Measurements from ENCODE around the gene ALG8.
"Not testable (repeated sequence)": the region's sequence is repeated elsewhere in the genome, so short reads cannot be mapped to it uniquely, and the experiment has no call there.

The ALG8 gene

DNA sequence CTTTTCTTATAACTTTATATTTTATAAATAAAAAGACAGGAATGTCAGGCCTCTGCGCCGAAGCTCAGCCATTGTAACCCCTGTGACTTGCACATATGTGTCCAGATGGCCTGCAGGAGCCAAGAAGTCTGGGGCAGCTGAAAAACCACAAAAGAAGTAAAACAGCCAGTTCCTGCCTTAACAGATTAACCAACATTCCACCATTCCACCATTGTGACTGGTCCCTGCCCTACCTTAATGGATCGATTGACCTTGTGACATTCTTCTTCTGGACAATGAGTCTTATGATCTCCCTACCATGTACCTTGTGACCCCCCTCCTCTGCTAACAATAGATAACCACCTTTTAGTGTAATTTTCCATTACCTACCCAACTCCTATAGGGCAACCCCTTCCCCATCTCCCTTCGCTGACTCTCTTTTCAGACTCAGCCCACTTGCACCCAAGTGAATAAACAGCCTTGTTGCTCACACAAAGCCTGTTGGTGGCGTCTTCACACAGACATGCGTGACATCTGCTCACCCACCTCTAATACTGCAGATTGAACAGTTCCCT is 52.8 kb downstream of the ALG8 start:
- not testable (repeated sequence) for H3K4me2 ChIP-seq (ENCODE audit: insufficient read depth, low read length, poor library complexity, severe bottlenecking); H3K9ac ChIP-seq (ENCODE audit: low read depth, low read length, poor library complexity); H2AK5ac ChIP-seq (ENCODE audit: low read depth, low read length); H3K4ac ChIP-seq (ENCODE audit: low read length); H3K4me1 ChIP-seq (ENCODE audit: control insufficient read depth in 2 of 2, insufficient read depth in 1 of 2, low read depth in 1 of 2, low read length in 2 of 2); H4K91ac ChIP-seq (ENCODE audit: low read depth, low read length, poor library complexity); H3K14ac ChIP-seq (ENCODE audit: low read length); H2BK15ac ChIP-seq (ENCODE audit: low read length); H2AFZ ChIP-seq (ENCODE audit: low read length); H3K18ac ChIP-seq (ENCODE audit: low read length); H4K8ac ChIP-seq (ENCODE audit: low read depth, low read length); H3K27ac ChIP-seq (replicated peaks; ENCODE audit: low read length); H3K4me3 ChIP-seq (ENCODE audit: low read length in 2 of 2); H3K79me1 ChIP-seq (ENCODE audit: low read depth, low read length); H3K9me3 ChIP-seq (replicated peaks in 1 of 2; ENCODE audit: control insufficient read depth in 2 of 2, insufficient read depth in 1 of 2, low read depth in 1 of 2, low read length in 2 of 2); H3K36me3 ChIP-seq (replicated peaks in 1 of 2; ENCODE audit: control insufficient read depth in 2 of 2, insufficient read depth in 2 of 2, low read length in 2 of 2); H2BK120ac ChIP-seq (ENCODE audit: low read depth, low read length); H3K27me3 ChIP-seq (ENCODE audit: control insufficient read depth in 3 of 3, insufficient read depth in 3 of 3, low read depth in 1 of 3, low read length in 3 of 3); H2BK5ac ChIP-seq (ENCODE audit: low read length); DNase-seq (ENCODE audit: low spot score); H2BK12ac ChIP-seq (ENCODE audit: low read length); H3K23ac ChIP-seq (ENCODE audit: low read depth, low read length, poor library complexity)
- WGBS, 2 donors (ENCODE audit: extremely low coverage in 2 of 2, insufficient read length in 2 of 2, insufficient replicate concordance in 1 of 2): no CpG with 5 or more reads among the region's 6 CpGs

DNA sequence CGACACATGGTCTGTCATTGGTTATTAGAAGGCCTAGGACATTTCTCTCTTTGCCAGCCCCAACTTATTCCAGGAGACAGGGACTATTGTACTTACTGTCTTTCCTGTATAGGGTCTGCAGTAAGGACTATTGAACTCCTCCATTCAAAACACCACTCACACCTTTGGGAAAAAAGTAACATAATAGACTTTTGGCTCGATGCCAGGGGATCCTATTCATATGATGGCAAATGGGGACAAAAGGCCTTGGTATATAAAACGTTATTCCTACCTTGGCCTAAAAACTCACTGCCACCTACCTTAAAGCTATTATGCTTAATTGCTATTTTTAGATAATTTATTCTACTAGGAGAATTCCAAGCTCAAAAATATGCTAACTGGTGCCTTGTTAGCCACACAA is 53.5 kb downstream of the ALG8 start:
- H3K14ac ChIP-seq (ENCODE audit: low read length): no peak overlapping the region
- no peak overlapping the region for H2BK12ac ChIP-seq (ENCODE audit: low read length)
- no peak overlapping the region for H3K18ac ChIP-seq (ENCODE audit: low read length)
- H2AFZ ChIP-seq (ENCODE audit: low read length): no peak overlapping the region
- H3K27ac ChIP-seq (replicated peaks; ENCODE audit: low read length): no peak overlapping the region
- H3K4me2 ChIP-seq (ENCODE audit: insufficient read depth, low read length, poor library complexity, severe bottlenecking): no peak overlapping the region
- H3K4me1 ChIP-seq (ENCODE audit: control insufficient read depth in 2 of 2, insufficient read depth in 1 of 2, low read depth in 1 of 2, low read length in 2 of 2): no peaks in the 10 kb centered on the region
- no peaks in the 10 kb centered on the region for H3K27me3 ChIP-seq (ENCODE audit: control insufficient read depth in 3 of 3, insufficient read depth in 3 of 3, low read depth in 1 of 3, low read length in 3 of 3)
- H3K36me3 ChIP-seq (replicated peaks in 1 of 2; ENCODE audit: control insufficient read depth in 2 of 2, insufficient read depth in 2 of 2, low read length in 2 of 2): no peaks in the 10 kb centered on the region
- no peak overlapping the region for H3K4ac ChIP-seq (ENCODE audit: low read length)
- WGBS, 2 donors (ENCODE audit: extremely low coverage in 2 of 2, insufficient read length in 2 of 2, insufficient replicate concordance in 1 of 2): no CpG with 5 or more reads among the region's 3 CpGs
- H2BK120ac ChIP-seq (ENCODE audit: low read depth, low read length): no peak overlapping the region
- H4K8ac ChIP-seq (ENCODE audit: low read depth, low read length): no peak overlapping the region
- no peak overlapping the region for H2BK5ac ChIP-seq (ENCODE audit: low read length)
- H3K9me3 ChIP-seq (replicated peaks in 1 of 2; ENCODE audit: control insufficient read depth in 2 of 2, insufficient read depth in 1 of 2, low read depth in 1 of 2, low read length in 2 of 2): no peaks in the 10 kb centered on the region
- no peak overlapping the region for H3K4me3 ChIP-seq (ENCODE audit: low read length in 2 of 2)
- H2AK5ac ChIP-seq (ENCODE audit: low read depth, low read length): no peak overlapping the region
- no peak overlapping the region for H3K9ac ChIP-seq (ENCODE audit: low read depth, low read length, poor library complexity)
- no peak overlapping the region for H3K23ac ChIP-seq (ENCODE audit: low read depth, low read length, poor library complexity)
- H4K91ac ChIP-seq (ENCODE audit: low read depth, low read length, poor library complexity): no peak overlapping the region
- H2BK15ac ChIP-seq (ENCODE audit: low read length): no peak overlapping the region
- no peak for DNase-seq (ENCODE audit: low spot score)
- H3K79me1 ChIP-seq (ENCODE audit: low read depth, low read length): no peaks in the 10 kb centered on the region

DNA sequence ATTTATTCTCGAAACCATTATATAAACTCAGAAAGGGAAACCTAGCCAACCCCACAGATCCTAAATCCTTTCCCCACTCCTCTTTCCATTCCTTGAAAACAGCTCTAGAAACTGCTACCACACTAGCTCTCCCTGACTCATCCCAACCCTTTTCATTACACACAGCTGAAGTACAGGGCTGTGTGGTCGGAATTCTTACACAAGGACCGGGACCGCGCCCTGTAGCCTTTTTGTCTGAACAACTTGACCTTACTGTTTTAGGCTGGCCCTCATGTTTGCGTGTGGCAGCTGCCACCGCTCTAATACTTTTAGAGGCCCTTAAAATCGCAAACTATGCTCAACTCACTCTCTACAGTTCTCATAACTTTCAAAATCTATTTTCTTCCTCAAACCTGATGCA is 54.9 kb downstream of the ALG8 start:
- 100% methylated on average over 1 of the region's 8 CpGs; no CpG with 5 or more reads in 1 of the 2 donors for WGBS, 2 donors (ENCODE audit: extremely low coverage in 2 of 2, insufficient read length in 2 of 2, insufficient replicate concordance in 1 of 2)
- not testable (repeated sequence) for H3K36me3 ChIP-seq (replicated peaks in 1 of 2; ENCODE audit: control insufficient read depth in 2 of 2, insufficient read depth in 2 of 2, low read length in 2 of 2); H3K4me2 ChIP-seq (ENCODE audit: insufficient read depth, low read length, poor library complexity, severe bottlenecking); H2BK12ac ChIP-seq (ENCODE audit: low read length); H2AFZ ChIP-seq (ENCODE audit: low read length); H3K27ac ChIP-seq (replicated peaks; ENCODE audit: low read length); H3K4me3 ChIP-seq (ENCODE audit: low read length in 2 of 2); H3K18ac ChIP-seq (ENCODE audit: low read length); H2AK5ac ChIP-seq (ENCODE audit: low read depth, low read length); DNase-seq (ENCODE audit: low spot score); H3K9me3 ChIP-seq (replicated peaks in 1 of 2; ENCODE audit: control insufficient read depth in 2 of 2, insufficient read depth in 1 of 2, low read depth in 1 of 2, low read length in 2 of 2); H3K9ac ChIP-seq (ENCODE audit: low read depth, low read length, poor library complexity); H3K4me1 ChIP-seq (ENCODE audit: control insufficient read depth in 2 of 2, insufficient read depth in 1 of 2, low read depth in 1 of 2, low read length in 2 of 2); H3K23ac ChIP-seq (ENCODE audit: low read depth, low read length, poor library complexity); H3K14ac ChIP-seq (ENCODE audit: low read length); H3K27me3 ChIP-seq (ENCODE audit: control insufficient read depth in 3 of 3, insufficient read depth in 3 of 3, low read depth in 1 of 3, low read length in 3 of 3); H2BK5ac ChIP-seq (ENCODE audit: low read length); H3K4ac ChIP-seq (ENCODE audit: low read length); H2BK15ac ChIP-seq (ENCODE audit: low read length); H3K79me1 ChIP-seq (ENCODE audit: low read depth, low read length); H4K8ac ChIP-seq (ENCODE audit: low read depth, low read length); H4K91ac ChIP-seq (ENCODE audit: low read depth, low read length, poor library complexity); H2BK120ac ChIP-seq (ENCODE audit: low read depth, low read length)

DNA sequence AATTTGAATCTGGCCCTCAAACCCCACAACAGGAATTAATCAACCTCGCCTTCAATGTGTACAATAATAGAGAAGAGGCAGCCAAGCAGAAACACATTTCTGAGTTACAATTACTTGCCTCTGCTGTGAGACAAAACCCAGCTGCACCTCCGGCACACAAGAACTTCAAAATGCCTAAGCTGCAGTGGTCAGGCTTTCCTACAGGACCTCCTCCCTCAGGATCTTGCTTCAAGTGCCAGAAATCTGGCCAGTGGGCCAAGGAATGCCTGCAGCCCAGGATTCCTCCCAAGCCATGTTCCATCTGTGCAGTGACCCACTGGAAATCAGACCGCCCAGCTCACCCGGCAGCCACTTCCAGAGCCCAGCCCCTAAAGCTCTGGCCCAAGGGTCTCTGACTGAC is 56.4 kb downstream of the ALG8 start:
- H3K23ac ChIP-seq (ENCODE audit: low read depth, low read length, poor library complexity): no peak overlapping the region
- H3K14ac ChIP-seq (ENCODE audit: low read length): no peak overlapping the region
- peaks cover 3 to 11% of the 10 kb centered on the region in 2 donors for H3K4me1 ChIP-seq (ENCODE audit: control insufficient read depth in 2 of 2, insufficient read depth in 1 of 2, low read depth in 1 of 2, low read length in 2 of 2)
- H2BK5ac ChIP-seq (ENCODE audit: low read length): no peak overlapping the region
- no peak overlapping the region for H3K9ac ChIP-seq (ENCODE audit: low read depth, low read length, poor library complexity)
- H3K36me3 ChIP-seq (replicated peaks in 1 of 2; ENCODE audit: control insufficient read depth in 2 of 2, insufficient read depth in 2 of 2, low read length in 2 of 2): peaks cover 0 to 3% of the 10 kb centered on the region in 2 donors
- no peaks in the 10 kb centered on the region for H3K27me3 ChIP-seq (ENCODE audit: control insufficient read depth in 3 of 3, insufficient read depth in 3 of 3, low read depth in 1 of 3, low read length in 3 of 3)
- H3K27ac ChIP-seq (replicated peaks; ENCODE audit: low read length): no peak overlapping the region
- H3K4ac ChIP-seq (ENCODE audit: low read length): no peak overlapping the region
- no peaks in the 10 kb centered on the region for H3K9me3 ChIP-seq (replicated peaks in 1 of 2; ENCODE audit: control insufficient read depth in 2 of 2, insufficient read depth in 1 of 2, low read depth in 1 of 2, low read length in 2 of 2)
- H2BK15ac ChIP-seq (ENCODE audit: low read length): no peak overlapping the region
- H3K4me2 ChIP-seq (ENCODE audit: insufficient read depth, low read length, poor library complexity, severe bottlenecking): no peak overlapping the region
- no peak overlapping the region for H2BK120ac ChIP-seq (ENCODE audit: low read depth, low read length)
- no peak for DNase-seq (ENCODE audit: low spot score)
- peaks cover 3% of the 10 kb centered on the region for H3K79me1 ChIP-seq (ENCODE audit: low read depth, low read length)
- H2AK5ac ChIP-seq (ENCODE audit: low read depth, low read length): no peak overlapping the region
- no peak overlapping the region for H4K8ac ChIP-seq (ENCODE audit: low read depth, low read length)
- H2AFZ ChIP-seq (ENCODE audit: low read length): no peak overlapping the region
- H3K18ac ChIP-seq (ENCODE audit: low read length): no peak overlapping the region
- WGBS, 2 donors (ENCODE audit: extremely low coverage in 2 of 2, insufficient read length in 2 of 2, insufficient replicate concordance in 1 of 2): no CpG with 5 or more reads among the region's 4 CpGs
- H3K4me3 ChIP-seq (ENCODE audit: low read length in 2 of 2): no peak overlapping the region
- no peak overlapping the region for H2BK12ac ChIP-seq (ENCODE audit: low read length)
- no peak overlapping the region for H4K91ac ChIP-seq (ENCODE audit: low read depth, low read length, poor library complexity)
